NAMALWA (cell line): Measurements from ENCODE around the gene IL23R.

Experiments used
- DNase-seq: peaks from one replicate; pipeline ENCODE4 v3.0.0-alpha.2; 2015; ENCODE audit warnings: low spot score

The IL23R gene

DNA sequence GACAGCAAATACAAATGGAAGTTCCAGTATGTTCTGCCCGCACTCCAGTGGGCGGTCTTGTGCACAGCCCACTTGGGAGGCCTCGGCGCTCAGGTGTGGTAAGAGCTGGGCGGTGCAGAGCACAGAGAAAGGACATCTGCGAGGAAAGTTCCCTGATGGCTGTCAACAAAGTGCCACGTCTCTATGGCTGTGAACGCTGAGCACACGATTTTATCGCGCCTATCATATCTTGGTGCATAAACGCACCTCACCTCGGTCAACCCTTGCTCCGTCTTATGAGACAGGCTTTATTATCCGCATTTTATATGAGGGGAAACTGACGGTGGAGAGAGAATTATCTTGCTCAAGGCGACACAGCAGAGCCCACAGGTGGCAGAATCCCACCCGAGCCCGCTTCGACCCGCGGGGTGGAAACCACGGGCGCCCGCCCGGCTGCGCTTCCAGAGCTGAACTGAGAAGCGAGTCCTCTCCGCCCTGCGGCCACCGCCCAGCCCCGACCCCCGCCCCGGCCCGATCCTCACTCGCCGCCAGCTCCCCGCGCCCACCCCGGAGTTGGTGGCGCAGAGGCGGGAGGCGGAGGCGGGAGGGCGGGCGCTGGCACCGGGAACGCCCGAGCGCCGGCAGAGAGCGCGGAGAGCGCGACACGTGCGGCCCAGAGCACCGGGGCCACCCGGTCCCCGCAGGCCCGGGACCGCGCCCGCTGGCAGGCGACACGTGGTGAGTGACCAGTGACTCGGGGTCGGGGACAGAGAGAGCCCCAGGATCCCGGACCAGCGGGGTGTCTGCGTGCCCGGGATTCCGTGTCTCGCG, 141.2 kb downstream of the IL23R start, which contains the start of gene IL12RB2:
Gene IL12RB2 (plus strand): TSS at position 623 of the 810 bp plus-strand sequence. CDS start 12,496 bp downstream, outside the sequence.
- no peak for DNase-seq

DNA sequence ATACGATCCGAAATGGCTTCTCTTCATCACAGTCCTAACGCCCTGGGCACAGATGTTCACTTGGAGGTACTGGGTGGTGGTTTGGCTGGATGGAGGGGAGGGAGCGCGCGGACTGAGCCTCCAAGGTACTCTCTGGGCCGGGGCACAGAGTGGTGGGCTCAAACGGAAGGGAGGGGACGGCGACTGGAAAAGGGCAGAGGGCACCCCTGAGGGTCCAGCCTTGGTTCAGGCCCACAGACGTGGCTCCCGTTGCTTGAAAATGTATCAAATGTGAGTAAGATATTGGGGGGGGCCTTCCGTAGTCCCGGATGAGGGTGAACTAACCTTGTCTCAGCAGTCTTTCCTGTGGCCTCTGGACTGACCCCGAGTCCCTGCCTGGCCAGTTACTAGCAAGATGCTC, 141.9 kb downstream of the IL23R start:
- no peak for DNase-seq
